ENCODE measurements around the gene ERVK3-1.
"Not testable (repeated sequence)": the region's sequence is repeated elsewhere in the genome, so short reads cannot be mapped to it uniquely, and the experiment has no call there.

Gene ERVK3-1

DNA sequence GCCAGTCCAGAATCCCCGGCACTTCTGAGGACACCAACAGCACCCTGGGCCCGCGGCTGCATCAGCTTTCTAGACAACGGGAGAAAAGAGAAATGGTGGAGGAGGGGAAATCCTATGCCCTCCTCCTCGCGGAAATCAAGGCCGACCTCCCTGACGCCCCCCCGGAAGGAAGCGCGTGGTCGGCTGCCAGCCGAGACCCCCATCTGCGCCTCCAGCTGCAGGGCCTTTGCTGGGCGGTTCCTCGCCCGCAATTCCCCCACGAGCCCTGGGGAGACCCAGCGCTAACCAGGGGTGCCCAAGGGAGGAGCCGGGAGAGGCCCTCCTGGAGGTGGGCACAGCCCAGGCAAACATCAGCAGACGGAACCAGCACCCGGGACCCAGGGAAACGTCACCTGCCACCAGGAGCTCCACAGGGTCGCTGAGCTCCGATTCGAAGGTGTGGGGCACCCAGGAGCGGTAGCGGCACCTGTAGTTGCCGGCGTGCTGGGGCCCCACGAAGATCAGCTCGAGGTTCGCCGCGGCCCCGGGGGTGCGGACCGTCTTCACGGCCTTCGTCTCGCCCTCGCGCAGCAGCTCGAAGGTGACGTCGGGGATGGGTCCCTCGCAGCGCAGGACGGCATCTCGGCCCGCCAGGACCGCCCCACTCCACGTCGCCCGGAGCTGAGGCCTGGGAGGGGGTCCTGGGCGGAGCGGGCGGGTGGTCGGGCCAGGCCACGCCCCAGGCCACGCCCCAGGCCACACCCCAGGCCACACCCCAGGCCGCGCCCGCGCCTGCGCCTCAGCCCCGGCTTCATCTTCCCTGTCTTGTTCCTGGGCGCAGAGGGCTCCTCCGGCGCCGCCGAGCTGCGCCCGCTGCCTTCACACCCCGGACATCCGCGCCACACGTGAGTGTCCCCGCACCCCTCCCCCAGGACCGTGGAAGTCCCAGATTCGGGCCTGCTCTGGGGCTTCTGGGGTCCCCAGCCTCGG, 42.1 kb downstream of the ERVK3-1 start:
- DNase-seq: peak; percentile 67

DNA sequence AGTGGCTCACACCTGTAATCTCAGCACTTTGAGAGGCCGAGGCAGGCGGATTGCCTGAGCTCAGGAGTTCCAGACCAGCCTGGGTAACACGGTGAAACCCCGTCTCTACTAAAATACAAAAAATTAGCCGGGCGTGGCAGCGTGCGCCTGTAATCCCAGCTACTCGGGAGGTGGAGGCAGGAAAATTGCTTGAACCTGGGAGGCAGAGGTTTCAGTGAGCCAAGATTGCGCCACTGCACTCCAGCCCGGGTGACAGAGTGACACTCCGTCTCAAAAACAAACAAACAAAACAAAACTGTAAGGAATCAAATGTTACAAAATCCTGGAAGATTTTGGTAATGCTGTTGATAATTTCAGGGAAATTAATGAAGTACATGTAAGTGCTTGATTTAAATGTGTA, 42.9 kb downstream of the ERVK3-1 start:
- not testable (repeated sequence) for DNase-seq

DNA sequence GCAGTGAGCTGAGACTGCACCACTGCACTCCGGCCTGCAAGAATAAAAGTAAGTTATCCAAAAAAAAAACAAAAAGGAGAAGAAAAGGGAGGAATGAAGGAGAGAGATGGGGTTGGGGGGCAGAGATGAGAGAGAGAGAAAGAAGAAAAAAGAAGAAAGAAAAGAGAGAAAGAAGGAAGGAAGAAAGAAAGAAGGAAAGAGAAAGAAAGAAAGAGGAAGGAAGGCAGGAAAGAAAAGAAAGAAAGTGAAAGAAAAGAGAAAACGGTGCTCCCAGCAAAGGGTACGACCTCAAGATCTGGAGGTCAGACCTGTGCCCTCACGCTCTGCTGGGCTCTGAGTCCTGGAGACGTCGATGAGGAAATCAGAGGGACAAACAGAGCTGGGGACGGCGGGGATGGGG, 44.4 kb downstream of the ERVK3-1 start:
- no peak for DNase-seq

DNA sequence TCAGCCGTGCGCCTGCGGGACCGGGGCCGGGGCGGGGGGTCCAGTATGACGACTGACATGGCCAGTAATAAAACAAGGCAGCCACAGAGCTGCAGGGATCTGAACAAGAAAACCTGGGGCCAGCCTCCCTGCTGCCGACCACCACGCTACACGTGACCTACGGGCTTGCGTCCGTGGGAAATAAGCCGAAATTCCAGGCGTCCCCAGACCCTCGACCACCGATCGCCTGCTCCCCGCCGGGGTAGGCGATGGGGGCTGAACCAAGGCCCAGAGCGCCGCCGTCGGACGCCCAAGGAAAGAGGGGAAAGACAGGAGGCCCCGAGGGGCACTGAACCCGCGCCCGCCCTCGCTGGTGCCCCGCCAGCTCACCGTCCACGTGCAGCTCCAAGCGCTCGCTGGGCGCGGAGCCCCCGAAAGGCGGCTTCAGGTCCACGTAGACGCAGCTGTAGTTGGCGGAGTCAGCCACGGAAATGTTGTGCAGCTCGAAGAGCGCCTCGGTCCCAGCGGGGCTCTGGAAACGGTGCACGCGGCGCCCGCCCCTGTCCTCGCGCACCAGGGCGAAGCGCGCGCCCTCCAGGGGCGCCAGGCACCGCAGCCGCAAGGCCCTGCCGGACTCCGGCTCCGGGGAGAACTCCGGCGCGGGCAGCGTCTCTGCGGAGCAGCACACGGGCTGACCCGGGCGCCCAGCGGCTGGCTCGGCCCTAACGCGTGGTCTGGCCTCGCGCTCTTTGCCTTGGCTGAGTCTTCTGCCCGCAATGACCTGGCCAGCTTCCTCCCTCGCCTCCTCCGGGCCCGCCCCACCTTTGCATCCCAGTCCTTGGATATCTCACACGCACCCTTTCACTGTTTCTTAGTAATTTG, 45.1 kb downstream of the ERVK3-1 start:
- peak; percentile 58 for DNase-seq

DNA sequence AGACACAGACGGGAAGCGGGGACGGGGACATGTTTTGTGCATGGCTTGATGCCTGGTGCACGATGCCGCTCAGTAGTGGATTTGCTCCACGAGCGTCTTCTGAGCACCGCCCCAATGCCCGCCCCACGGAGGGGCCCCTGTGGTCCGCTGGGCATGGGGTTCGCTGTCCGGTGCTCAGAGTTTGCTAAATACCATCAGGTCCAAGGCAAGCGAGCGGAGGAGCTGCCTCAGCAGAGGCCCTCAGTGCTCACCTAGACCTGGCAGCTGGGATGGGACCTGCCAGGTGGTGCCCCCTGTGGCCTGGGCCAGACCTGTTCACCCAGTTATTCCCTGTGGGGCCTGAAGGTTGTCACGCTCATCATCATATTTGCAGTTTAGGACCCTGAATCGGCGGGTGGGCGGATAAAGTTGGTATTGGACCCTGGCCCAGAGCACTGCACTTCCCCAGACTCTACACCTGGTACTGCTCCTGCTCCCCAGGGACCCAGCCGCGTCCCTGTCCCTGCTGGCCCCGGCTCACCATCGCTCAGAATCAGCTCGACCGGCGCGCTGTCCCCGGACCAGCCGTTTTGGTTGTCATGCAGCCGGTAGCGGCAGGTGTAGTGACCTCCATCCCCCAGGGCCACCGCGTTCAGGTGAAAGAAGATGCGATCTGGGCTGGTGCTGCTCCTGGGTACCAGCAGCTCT, 45.8 kb downstream of the ERVK3-1 start:
- DNase-seq: peak; percentile 47

DNA sequence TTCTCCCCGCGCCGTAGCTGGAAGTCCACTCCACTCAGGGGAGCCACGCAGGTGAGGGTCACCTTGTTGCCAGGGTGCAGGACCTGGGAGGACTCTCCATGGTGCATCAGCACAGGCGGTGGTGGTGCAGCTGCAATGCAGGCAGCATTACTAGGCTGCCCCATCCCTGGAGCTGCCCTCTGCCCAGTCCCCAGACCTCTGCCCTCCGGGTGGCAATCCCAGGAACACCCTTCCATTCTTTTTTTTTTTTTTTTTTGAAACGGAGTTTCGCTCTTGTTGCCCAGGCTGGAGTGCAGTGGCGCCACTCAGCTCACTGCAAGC, 46.3 kb downstream of the ERVK3-1 start:
- no peak for DNase-seq

DNA sequence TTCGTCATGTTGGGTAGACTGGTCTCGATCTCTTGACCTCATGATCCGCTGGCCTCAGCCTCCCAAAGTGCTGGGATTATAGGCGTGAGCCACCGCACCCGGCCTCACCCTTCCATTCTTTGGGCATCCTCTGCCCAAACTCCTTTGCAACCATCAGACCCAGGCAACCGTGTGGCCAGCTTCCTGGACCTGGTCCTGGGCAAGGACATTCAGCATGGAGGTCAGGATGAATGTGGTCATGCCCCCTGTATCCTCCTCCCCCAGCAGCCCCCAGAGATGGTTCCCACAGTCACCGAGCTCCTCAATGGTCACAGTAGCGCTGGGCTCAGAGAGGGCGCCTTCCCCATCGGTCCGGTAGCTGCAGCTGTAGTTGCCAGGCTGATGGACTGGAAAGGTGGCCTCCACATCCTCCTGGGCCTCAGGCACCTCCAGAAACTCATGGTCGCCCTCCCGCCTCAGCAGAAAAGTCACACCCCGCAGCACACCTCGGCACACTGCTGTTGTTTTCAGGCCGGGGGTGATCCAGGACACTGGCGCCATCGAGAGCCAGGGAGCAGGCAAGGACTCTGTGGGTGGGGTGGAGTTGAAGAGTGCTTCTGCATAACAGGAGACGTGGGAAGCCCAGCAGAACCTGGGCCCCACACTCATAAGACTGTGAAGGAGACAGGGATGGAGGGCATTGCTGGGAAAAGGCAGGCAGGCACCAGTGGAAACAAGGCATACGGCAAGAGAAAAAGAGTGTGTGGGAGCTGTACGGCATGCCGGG, 47.0 kb downstream of the ERVK3-1 start:
- DNase-seq: no peak

DNA sequence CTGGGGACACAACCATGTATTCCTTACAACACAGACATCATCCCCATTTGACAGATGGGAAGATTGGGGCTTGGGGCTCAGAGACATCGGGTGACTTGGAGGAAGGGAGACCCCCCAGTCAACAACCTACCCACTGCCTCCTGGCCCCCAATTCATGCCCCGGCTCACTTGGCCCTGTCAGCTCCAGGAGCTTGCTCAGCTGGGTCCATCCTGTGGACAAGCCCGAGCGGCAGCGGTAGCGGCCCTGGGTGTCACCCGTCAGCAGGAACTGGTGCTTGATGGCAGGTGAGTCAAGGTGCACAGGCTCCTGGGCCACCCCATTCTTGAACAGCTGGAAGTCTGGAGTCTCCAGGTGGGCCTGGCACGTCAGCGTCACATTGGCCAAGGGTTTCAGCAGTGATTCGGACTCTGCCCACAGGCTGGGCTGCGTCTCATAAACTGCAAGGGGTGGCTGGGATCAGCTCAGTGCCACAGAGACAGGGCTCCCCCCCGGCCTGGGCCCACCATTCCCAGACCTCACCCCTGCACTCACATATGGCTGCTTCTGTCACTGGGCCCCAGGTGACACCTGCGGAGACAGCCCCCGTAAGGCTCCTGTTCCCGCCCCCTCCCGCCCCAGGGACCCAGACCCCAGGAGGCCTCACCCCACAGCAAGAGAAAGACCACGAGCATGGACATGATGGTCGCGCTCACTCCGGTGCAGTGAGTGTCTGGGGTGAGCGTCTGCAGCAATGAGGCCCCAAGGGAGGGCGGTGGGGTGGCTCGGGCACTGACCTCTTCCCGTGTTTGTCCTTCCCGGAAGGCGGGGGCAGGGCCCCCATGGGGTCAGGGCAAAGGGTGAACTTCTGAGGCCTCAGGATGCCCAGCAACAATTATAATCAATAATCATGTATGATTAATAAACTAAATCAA, 47.8 kb downstream of the ERVK3-1 start, which contains the start of gene A1BG:
Gene A1BG, minus strand, starts transcription at position 733 of the 912 bp plus-strand sequence. Its CDS starts 55 bp downstream, at position 678.
- DNase-seq: no peak

DNA sequence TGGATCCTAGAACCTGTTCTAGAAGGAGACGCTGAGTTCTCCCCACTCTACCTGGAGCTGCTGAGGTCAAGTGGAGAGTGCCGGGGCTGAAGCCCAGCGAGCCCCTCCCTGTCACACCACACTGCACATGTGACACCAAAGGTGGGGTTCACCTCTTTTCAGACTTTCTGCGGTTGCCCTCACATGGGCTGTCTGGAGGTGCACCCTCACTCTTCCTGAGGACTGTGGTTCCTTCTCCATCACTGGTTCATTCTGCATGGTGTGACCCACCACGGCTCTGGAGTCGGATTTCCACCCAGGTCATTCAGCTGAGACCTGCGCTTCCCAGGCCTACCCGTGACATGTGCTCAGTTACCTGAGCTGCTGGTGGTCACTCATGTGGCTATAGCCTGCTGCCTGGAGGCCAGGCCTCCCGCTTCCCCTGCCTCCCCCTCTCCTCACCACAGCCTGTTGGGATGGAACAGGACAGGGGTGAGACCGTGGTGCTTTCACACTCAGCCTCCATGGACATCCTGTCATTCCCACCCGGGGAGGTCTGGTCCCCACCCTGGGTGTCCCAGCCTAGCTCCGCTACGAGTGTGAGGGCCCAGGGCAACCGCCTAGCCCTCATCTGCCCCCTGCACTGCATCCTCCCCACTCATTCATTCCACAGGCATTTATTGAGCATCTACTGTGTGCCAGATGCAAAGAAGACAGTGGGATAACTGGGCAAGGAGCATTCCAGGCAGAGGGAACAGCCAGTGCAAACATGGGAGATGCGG, 48.7 kb downstream of the ERVK3-1 start:
- DNase-seq: no peak

DNA sequence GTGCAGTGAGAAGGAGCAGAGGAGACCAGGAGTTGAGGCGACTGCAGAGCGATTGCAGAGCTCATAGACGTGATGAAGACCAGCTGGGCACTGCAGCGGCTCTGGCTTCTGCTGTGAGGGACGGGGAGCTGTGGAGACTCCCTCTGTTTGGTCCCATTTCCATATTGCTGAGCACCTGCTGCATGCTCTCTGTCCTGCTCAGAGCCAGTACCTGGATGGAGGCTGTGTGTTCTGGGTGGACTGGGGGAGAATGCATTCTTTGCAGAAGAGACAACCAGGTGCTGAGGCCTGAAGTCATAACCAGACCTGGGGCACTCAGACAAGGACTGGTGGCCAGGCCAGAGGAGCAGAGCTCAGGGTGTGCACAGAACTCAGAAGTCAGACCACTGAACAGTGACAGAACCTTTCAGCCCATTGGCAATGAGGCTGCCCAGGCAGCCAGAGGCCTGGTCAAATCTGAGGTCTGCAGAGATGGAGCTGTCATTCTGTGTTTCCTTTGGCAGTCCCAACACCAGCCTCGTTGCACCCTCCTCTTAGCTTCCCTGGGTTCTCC, 49.4 kb downstream of the ERVK3-1 start:
- DNase-seq: no peak

DNA sequence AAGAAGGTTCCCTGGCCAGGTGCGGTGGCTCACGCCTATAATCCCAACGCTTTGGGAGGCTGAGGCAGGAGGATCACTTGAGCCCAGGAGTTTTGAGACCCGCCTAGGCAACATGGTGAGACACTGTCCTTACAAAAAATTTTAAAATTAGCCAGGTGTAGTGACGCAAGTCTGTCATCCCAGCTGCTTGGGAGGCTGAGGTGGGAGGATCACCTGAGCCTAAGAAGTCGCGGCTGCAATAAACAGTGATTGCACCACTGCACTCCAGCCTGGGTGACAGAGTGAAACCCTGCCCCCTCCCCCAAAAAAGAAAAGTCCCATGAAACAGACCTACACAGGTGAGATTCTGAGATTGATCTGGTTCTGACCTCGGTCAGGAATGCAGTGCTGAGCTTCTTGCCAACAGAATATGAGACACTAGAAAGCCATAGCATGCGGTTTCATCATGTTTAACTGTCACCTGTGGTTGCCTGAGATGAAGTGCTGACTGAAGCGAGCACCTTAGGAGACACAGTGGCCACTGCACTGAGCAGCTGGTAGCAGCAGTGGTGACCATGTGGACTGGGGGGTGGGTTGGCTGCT, 50.1 kb downstream of the ERVK3-1 start:
- no peak for DNase-seq

DNA sequence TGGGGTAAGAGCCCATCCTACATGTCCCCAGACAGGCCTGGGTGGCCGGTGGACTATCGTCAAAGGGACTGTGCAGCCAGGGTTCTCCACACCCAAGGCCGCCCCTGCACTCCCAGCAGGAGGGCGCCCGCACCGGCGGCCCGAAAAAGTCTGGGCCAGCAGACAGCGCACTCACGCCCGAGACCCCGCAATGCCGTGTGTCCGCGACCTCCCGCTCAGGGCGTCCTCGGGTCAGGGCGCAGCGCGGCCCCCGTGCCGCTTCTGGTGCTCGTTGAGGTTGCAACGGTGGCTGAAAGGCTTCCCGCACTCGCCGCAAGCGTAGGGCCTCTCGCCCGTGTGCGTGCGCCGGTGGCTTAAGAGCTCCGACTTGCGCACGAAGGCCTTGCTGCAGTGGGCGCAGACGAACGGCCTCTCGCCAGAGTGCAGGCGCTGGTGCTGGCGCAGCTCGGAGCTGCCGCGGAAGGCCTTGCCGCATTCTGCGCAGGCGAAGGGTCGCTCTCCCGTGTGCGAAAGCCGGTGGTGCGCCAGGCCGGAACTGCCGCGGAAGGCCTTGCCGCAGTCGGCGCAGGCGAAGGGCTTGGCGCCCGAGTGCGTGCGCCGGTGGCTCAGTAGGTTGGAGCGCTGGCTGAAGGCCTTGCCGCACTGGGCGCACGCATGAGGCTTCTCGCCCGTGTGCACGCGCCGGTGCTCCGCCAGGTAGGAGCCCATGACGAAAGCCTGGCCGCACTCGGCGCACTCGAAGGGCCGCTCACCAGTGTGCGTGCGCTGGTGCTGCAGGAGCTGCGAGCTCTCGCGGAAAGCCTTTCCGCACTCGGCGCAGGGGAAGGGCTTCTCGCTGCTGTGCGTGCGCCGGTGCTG, 51.0 kb downstream of the ERVK3-1 start:
- DNase-seq: peak; percentile 74

DNA sequence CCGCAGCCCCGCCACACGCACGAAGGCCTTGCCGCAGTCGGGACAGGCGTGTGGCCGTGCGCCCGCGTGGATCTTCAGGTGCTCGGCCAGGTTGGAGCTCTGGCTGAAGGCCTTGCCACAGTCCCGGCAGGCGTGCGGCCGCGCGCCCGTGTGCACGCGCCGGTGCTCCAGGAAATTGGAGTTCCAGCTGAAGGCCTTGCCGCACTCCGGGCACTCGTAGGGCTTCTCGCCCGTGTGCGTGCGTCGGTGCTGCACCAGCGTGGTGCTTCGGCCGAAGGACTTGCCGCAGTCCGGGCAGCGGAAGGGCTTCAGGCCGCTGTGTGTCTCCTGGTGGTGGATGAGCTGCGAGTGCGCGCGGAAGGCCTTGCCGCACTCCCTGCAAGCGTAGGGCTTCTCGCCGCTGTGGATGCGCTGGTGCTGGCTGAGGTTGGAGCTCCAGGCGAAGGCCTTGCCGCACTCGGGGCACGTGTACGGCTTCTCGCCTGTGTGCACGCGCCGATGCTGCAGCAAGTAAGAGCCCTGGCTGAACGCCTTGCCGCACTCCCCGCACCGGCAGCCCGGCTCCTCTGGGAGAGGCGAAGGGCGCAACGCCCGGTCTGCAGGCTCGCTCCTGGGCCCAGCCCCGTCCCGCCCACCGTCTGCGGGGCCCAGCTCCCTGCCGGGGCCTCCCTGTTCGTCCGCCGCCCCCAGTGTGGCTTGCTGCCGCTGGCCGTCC, 51.7 kb downstream of the ERVK3-1 start:
- DNase-seq: peak; percentile 74

DNA sequence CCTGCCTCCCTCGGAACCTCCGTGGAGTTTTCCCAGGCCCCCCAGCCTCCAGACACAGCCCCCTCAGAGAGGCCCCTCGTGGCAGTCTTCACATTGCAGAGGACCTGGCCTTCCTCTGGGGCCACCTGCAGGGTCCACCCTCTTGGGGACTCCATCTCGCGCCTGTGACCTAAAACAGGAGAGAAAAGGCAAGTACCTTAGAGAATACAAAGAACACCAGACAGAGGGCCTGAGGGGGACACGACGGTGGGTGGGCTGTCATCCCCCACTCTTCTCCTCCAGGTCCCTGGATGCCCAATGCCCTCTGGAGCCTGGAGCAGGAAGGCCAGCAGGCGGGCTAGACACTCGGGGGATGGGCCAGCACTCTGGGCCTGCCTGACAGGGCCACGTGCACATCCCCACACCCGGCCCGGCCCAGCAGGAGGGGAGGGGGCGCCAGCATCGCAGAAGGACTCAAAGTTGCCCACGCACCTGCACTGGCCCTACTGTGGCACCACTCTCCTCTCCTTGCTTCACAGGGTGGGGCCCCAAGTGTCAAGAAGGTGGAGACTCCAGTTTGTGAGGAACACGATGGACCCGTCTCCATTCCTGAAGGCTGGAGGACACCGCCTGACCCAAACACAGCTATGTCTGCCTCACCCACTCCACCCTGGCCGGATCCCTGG, 52.4 kb downstream of the ERVK3-1 start:
- DNase-seq: no peak

DNA sequence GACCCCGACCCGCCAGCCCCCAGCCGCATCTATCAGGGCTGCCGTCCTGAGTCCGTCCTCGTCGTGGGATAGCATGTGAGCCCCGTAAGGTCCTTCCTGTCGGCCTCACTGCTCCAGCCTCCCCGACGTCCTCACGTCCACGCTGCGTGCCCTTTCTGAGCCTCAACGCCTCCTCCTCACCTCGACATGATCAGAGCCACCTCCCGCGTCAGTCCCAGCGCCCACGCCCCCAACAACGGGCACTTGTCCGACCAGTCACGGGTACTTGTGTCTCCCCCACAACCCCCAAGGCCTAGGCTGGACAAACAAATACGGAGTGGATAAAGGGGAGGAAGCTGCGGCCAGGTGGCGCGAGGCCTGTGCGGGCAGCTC, 56.7 kb downstream of the ERVK3-1 start:
- peak; percentile 90 for DNase-seq

DNA sequence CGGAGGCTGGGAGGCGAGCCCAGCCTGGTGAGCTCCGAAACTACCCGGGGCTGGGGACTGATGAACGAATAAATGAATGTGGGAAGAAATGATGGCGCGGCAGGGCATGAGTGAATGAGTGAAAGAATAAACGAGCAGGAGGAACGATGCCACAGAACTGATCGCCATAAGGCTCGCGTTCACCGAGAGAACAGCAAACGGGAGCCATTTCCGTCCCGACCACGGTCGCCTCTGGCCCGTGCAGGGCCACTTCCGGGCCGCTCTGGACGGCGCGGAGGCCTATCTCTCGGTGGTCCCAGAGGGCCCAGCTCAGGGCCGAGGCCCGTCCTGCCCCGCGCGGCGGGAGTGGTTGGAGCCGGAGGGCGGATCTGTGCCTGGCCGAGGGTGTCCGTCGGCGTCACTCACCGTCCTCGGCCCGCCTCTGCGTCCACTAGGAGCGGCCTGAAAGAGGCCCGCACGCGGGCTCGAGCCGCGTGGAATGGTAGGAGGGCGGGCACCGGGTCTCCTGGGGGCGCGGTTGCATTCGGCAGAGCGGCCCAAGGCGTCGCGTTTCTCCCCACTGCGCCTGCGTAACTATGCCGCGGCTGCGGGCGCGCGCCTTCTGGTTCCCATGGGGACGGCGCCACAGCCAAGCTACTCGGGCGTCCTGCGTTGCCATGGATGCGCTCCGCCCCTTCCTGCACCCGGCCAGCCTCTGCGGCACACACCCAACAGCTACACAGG, 57.3 kb downstream of the ERVK3-1 start, which contains the start of gene ZNF497:
Gene ZNF497, minus strand, starts transcription at position 480 of the 723 bp plus-strand sequence. CDS start 5,116 bp downstream, outside the sequence.
- peak; percentile 99 for DNase-seq

DNA sequence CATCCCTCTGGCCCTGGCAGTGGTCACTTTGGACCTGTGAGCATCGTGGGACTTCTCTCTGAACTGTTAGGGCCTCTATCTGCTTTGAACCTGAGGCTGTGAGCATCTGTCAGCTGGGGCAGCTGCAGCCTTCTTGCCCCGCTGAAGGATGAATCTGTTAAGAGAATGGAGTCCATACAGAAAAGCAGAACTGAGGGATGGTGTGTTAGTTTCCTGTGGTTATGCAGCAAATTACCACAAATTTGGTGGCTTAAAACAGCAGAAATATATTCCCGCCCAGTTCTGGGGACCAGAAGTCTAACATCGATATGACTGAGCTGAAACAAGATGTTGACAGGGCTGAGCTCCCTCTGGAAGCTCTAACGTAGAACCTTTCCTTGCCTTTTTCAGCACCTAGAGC, 59.0 kb downstream of the ERVK3-1 start:
- no peak for DNase-seq
